Colonic mucosa (tissue), 4 donors: ENCODE data around the gene PRKCB. TPM values are rescaled to one million over a fixed set of nuclear protein-coding genes. Genes with fewer than 3 reads are reported as not detected.
"Not testable (repeated sequence)": the region's sequence is repeated elsewhere in the genome, so short reads cannot be mapped to it uniquely, and the experiment has no call there.

Experiments used
- DNase-seq: peaks from one replicate; pipeline ENCODE4 v3.0.0-alpha.2; 2020
- H3K27ac ChIP-seq: fragments of 200-600 bp; one replicate; pipeline ENCODE4 v1.8.0; 2021
- H3K27me3 ChIP-seq: fragments of 200-600 bp; one replicate; pipeline ENCODE4 v1.8.0; 2021
- H3K36me3 ChIP-seq: fragments of 200-600 bp; one replicate; pipeline ENCODE4 v1.8.0; 2021
- H3K4me1 ChIP-seq: fragments of 200-600 bp; one replicate; pipeline ENCODE4 v1.8.0; 2021; ENCODE audit warnings: mild to moderate bottlenecking
- H3K4me3 ChIP-seq: fragments of 200-600 bp; one replicate; pipeline ENCODE4 v1.8.0; 2021
- H3K9ac ChIP-seq, 2 donors: one replicate each; pipeline ENCODE4 v1.7.0; 2013; ENCODE audit warnings: control low read depth in 2 of 2, low read depth in 2 of 2, low read length in 2 of 2
- H3K9me3 ChIP-seq: fragments of 200-600 bp; one replicate; pipeline ENCODE4 v1.8.0; 2021
- CTCF ChIP-seq: fragments of 200-600 bp; IDR thresholded peaks from one replicate; pipeline ENCODE4 v1.8.0; 2022; ENCODE audit warnings: antibody characterized with exemption, mild to moderate bottlenecking
- intact Hi-C: fragments of 100-400 bp; cut with DNase I; formaldehyde crosslinking; loops from one replicate; pipeline ENCODE4 v1.14.1; 2022
- total RNA-seq, 2 donors: library from RNA; stranded (reverse); fragmentation: NEBNext Ultra II Directional in 1 of 2; extraction: Animal tissue kit (Norgen Biotek cat#: 25700) in 1 of 2; gene quantifications; one replicate each; pipeline ENCODE4 v1.2.1, GENCODE V29; 2021
- donor health status: healthy.
- donor health status: DM: no; HTN: no; CAD: no.
- donor health status: DM: no; HTN: no; CAD: no.

The PRKCB gene
- total RNA-seq, 2 donors from 2014 or later: 2.5 to 10.7 TPM

DNA sequence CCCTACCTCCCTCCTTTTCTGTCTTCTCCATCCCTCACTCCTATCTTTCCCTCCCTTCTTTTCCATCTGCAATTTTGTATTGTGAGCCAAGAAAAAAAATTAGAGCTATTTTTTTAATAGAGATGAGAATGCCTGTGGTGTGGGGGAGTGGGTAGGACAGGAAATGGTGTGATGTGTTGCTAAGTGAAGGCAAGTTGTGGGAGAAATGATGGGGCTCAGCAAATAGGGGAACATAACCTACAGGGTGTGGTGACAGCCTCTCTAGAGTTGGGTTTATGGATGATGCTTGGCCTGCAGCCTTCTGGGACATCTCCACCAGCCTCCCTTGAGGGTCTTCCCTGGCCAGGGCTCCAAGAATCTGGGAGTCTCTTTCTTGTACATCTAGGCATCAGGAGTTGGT, 257.3 kb downstream of the PRKCB start:
- no peaks in the 10 kb centered on the region for H3K9me3 ChIP-seq
- no peak for DNase-seq
- TF ChIP-seq CTCF: no peak
- H3K36me3 ChIP-seq: no peaks in the 10 kb centered on the region
- no peak overlapping the region for H3K4me3 ChIP-seq
- H3K4me1 ChIP-seq: no peaks in the 10 kb centered on the region
- no peak overlapping the region for H3K9ac ChIP-seq
- no peak overlapping the region for H3K27ac ChIP-seq
- H3K27me3 ChIP-seq: no peaks in the 10 kb centered on the region
- intact Hi-C loops: no loop called here

- no peaks in the 10 kb centered on the region for H3K36me3 ChIP-seq
- no peaks in the 10 kb centered on the region for H3K9me3 ChIP-seq
- H3K4me3 ChIP-seq: no peak overlapping the region
- no peaks in the 10 kb centered on the region for H3K4me1 ChIP-seq
- TF ChIP-seq CTCF: no peak
- no peak for DNase-seq
- no peak overlapping the region for H3K27ac ChIP-seq
- no peak overlapping the region for H3K9ac ChIP-seq
- H3K27me3 ChIP-seq: no peaks in the 10 kb centered on the region
- intact Hi-C loops: no loop called here
Measured at GRCh38 chr16:24094660-24095059, 258.9 kb downstream of the PRKCB start.

GRCh38 chr16:24098896-24099295, 263.1 kb downstream of the PRKCB start:
- Histone ChIP-seq H3K36me3 (no peaks in the 10 kb centered on the region), H3K9ac (no peak overlapping the region), H3K4me3 (no peak overlapping the region), H3K27me3 (no peaks in the 10 kb centered on the region), H3K4me1 (no peaks in the 10 kb centered on the region), H3K27ac (no peak overlapping the region), H3K9me3 (no peaks in the 10 kb centered on the region)
- intact Hi-C loops: no loop called here
- DNase-seq: no peak
- TF ChIP-seq CTCF: no peak

GRCh38 chr16:24101431-24101830, 265.6 kb downstream of the PRKCB start:
- no peaks in the 10 kb centered on the region for H3K4me1 ChIP-seq
- H3K27me3 ChIP-seq: no peaks in the 10 kb centered on the region
- H3K9ac ChIP-seq: no peak overlapping the region
- no peaks in the 10 kb centered on the region for H3K9me3 ChIP-seq
- H3K4me3 ChIP-seq: no peak overlapping the region
- no peak overlapping the region for H3K27ac ChIP-seq
- no peak for TF ChIP-seq CTCF
- DNase-seq: no peak
- intact Hi-C loops: no loop called here
- H3K36me3 ChIP-seq: no peaks in the 10 kb centered on the region

GRCh38 chr16:24102209-24102660, 266.5 kb downstream of the PRKCB start:
- Histone ChIP-seq H3K4me1 (no peaks in the 10 kb centered on the region), H3K27me3 (no peaks in the 10 kb centered on the region), H3K27ac (no peak overlapping the region), H3K9ac (no peak overlapping the region), H3K4me3 (no peak overlapping the region), H3K36me3 (no peaks in the 10 kb centered on the region), H3K9me3 (no peaks in the 10 kb centered on the region)
- no peak for DNase-seq
- intact Hi-C loops: no loop called here
- TF ChIP-seq CTCF: no peak

- H3K27me3 ChIP-seq, H3K9ac ChIP-seq, H3K36me3 ChIP-seq, H3K9me3 ChIP-seq, H3K4me1 ChIP-seq, intact Hi-C loops, H3K27ac ChIP-seq, DNase-seq, H3K4me3 ChIP-seq: not testable (repeated sequence)
Measured at GRCh38 chr16:24105471-24105870, 269.7 kb downstream of the PRKCB start.

DNA sequence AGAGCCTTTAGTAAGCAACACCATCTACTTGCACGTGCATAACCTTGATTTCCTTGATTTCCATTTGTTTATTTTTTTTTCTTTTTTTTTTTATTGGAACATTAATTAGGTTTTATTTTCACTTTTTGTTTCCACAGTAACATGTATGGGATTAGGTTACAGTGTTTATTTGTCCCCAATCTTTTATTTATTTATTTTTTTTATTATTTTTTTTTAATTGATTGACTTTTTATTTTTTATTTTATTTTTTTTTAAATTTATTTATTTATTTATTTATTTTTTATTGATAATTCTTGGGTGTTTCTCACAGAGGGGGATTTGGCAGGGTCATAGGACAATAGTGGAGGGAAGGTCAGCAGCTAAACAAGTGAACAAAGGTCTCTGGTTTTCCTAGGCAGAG, 272.3 kb downstream of the PRKCB start:
- H3K4me3 ChIP-seq, H3K36me3 ChIP-seq, intact Hi-C loops, H3K4me1 ChIP-seq, H3K27me3 ChIP-seq, DNase-seq, H3K9ac ChIP-seq, H3K27ac ChIP-seq, H3K9me3 ChIP-seq: not testable (repeated sequence)
